Loucy (cell line): Measurements from ENCODE around the gene LEKR1.

Experiments
- H2AFZ ChIP-seq: fragments of 200-600 bp; sonication (generic); 2 replicates; pipeline ENCODE4 v1.6.0; 2016; ENCODE audit warnings: antibody characterized with exemption, mild to moderate bottlenecking, low read length, moderate library complexity
- H3F3A ChIP-seq: fragments of 200-600 bp; 2 replicates; pipeline ENCODE4 v1.6.0; 2016; ENCODE audit warnings: antibody characterized with exemption, low read depth, mild to moderate bottlenecking
- H3K27me3 ChIP-seq: fragments of 200-600 bp; sonication (generic); 2 replicates; pipeline ENCODE4 v1.6.1; 2014; ENCODE audit warnings: low read length, mild to moderate bottlenecking; ENCODE audit not compliant: insufficient read depth, poor library complexity, severe bottlenecking
- H3K36me3 ChIP-seq: fragments of 200-600 bp; sonication (generic); 2 replicates; pipeline ENCODE4 v1.6.1; 2016; ENCODE audit warnings: low read length; ENCODE audit not compliant: insufficient read depth
- H3K4me1 ChIP-seq: fragments of 200-600 bp; sonication (generic); 2 replicates; pipeline ENCODE4 v1.5.1; 2014; ENCODE audit warnings: low read length, mild to moderate bottlenecking; ENCODE audit not compliant: insufficient read depth, poor library complexity, severe bottlenecking
- H3K4me2 ChIP-seq: fragments of 200-600 bp; sonication (generic); 2 replicates; pipeline ENCODE4 v1.6.0; 2014; ENCODE audit warnings: antibody characterized with exemption, low read length, low read depth, mild to moderate bottlenecking; ENCODE audit not compliant: poor library complexity, severe bottlenecking
- H3K4me3 ChIP-seq: fragments of 200-600 bp; sonication (generic); 2 replicates; pipeline ENCODE4 v1.5.1; 2014; ENCODE audit warnings: low read length, mild to moderate bottlenecking, mixed read lengths; ENCODE audit not compliant: poor library complexity, severe bottlenecking
- H3K79me2 ChIP-seq: fragments of 200-600 bp; sonication (generic); 2 replicates; pipeline ENCODE4 v1.6.1; 2014; ENCODE audit warnings: low read length; ENCODE audit not compliant: insufficient read depth
- H3K9ac ChIP-seq: fragments of 200-600 bp; sonication (generic); 2 replicates; pipeline ENCODE4 v1.6.0; 2014; ENCODE audit warnings: mild to moderate bottlenecking, low read depth, low read length, moderate library complexity; ENCODE audit not compliant: poor library complexity, severe bottlenecking
- H3K9me2 ChIP-seq: fragments of 200-600 bp; sonication (generic); replicated peaks from 2 replicates; pipeline ENCODE4 v1.6.1; 2016; ENCODE audit warnings: low read depth, low read length, mixed read lengths
- H3K9me3 ChIP-seq: fragments of 200-600 bp; sonication (generic); 2 replicates; pipeline ENCODE4 v1.6.1; 2014; ENCODE audit warnings: mild to moderate bottlenecking, antibody characterized with exemption, low read length, low read depth; ENCODE audit not compliant: insufficient read depth
- H4K20me1 ChIP-seq: fragments of 200-600 bp; sonication (generic); 2 replicates; pipeline ENCODE4 v1.6.0; 2014; ENCODE audit warnings: antibody characterized with exemption, low read length, mild to moderate bottlenecking; ENCODE audit not compliant: insufficient read depth, poor library complexity, severe bottlenecking
- EZH2phosphoT487 ChIP-seq: fragments of 200-600 bp; IDR thresholded peaks from 2 replicates; pipeline ENCODE4 v1.6.1; 2018; ENCODE audit warnings: antibody characterized with exemption, mild to moderate bottlenecking, moderate library complexity, borderline replicate concordance
- TF ChIP-seq, protein P1 (sequence below): fragments of 200-600 bp; sonication (generic); conservative IDR thresholded peaks from 2 replicates; pipeline ENCODE4 v1.5.1; 2014; ENCODE audit warnings: mild to moderate bottlenecking, antibody characterized with exemption, low read length

The LEKR1 gene

DNA sequence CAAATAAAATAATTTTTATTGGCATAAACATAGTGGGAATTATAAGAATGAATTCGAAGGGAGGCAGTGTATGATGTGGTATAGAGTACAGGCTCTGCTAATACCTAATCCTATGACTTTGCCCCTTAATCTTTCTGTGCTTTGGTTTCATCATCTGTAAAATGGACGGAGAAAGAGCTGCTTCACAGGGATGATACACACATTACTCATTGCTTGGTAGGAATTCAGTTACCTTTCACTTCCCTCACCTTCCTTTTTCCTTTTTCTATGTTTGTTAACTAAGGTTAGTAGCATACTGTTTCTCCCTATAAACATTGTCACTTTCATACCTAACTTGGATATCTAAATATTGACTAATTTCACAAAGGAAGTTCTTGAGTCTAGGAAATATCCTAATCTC, 36.2 kb downstream of the LEKR1 start:
- TF ChIP-seq, protein P1, sequence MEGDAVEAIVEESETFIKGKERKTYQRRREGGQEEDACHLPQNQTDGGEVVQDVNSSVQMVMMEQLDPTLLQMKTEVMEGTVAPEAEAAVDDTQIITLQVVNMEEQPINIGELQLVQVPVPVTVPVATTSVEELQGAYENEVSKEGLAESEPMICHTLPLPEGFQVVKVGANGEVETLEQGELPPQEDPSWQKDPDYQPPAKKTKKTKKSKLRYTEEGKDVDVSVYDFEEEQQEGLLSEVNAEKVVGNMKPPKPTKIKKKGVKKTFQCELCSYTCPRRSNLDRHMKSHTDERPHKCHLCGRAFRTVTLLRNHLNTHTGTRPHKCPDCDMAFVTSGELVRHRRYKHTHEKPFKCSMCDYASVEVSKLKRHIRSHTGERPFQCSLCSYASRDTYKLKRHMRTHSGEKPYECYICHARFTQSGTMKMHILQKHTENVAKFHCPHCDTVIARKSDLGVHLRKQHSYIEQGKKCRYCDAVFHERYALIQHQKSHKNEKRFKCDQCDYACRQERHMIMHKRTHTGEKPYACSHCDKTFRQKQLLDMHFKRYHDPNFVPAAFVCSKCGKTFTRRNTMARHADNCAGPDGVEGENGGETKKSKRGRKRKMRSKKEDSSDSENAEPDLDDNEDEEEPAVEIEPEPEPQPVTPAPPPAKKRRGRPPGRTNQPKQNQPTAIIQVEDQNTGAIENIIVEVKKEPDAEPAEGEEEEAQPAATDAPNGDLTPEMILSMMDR, result no peak
- no peak for TF ChIP-seq EZH2phosphoT487
- Histone ChIP-seq H3K4me2 (no peak overlapping the region), H3K9me3 (no peaks in the 10 kb centered on the region), H3K27me3 (no peaks in the 10 kb centered on the region), H2AFZ (no peak overlapping the region), H3K79me2 (no peaks in the 10 kb centered on the region), H3K9ac (no peak overlapping the region), H3K4me3 (no peak overlapping the region), H3K9me2 (no peaks in the 10 kb centered on the region), H3K4me1 (no peaks in the 10 kb centered on the region), H4K20me1 (no peaks in the 10 kb centered on the region), H3F3A (no peaks in the 10 kb centered on the region), H3K36me3 (no peaks in the 10 kb centered on the region)

- Histone ChIP-seq H3K9ac (no peak overlapping the region), H3K4me3 (no peak overlapping the region), H3K27me3 (no peaks in the 10 kb centered on the region), H3K79me2 (no peaks in the 10 kb centered on the region), H2AFZ (no peak overlapping the region), H3K36me3 (no peaks in the 10 kb centered on the region), H3K4me1 (no peaks in the 10 kb centered on the region), H4K20me1 (no peaks in the 10 kb centered on the region), H3F3A (no peaks in the 10 kb centered on the region), H3K9me3 (no peaks in the 10 kb centered on the region), H3K9me2 (no peaks in the 10 kb centered on the region), H3K4me2 (no peak overlapping the region)
- TF ChIP-seq, protein P1, result no peak; the same call in 1 of the 2 replicates
- TF ChIP-seq EZH2phosphoT487, result no peak
These were observed 39.6 kb downstream of the LEKR1 start for GRCh38 chr3:156865732-156866131.

- Histone ChIP-seq H3K9ac (no peak overlapping the region), H3F3A (no peaks in the 10 kb centered on the region), H3K9me3 (no peaks in the 10 kb centered on the region; the same call in 1 of the 2 replicates), H3K4me1 (no peaks in the 10 kb centered on the region), H2AFZ (no peak overlapping the region), H3K9me2 (no peaks in the 10 kb centered on the region), H3K27me3 (no peaks in the 10 kb centered on the region), H3K4me3 (no peak overlapping the region), H3K79me2 (no peaks in the 10 kb centered on the region), H3K4me2 (no peak overlapping the region), H3K36me3 (no peaks in the 10 kb centered on the region), H4K20me1 (no peaks in the 10 kb centered on the region)
- no peak for TF ChIP-seq EZH2phosphoT487
- TF ChIP-seq, protein P1, result no peak
These were observed 41.0 kb downstream of the LEKR1 start for GRCh38 chr3:156867174-156867573.
